H1 (cell line): ENCODE results near the gene KLHL24. TPM values are rescaled to one million over a fixed set of nuclear protein-coding genes. Genes with fewer than 3 reads are reported as not detected.

Source experiments
- CTCF ChIA-PET: fragments of 300-600 bp; sonication (Branson Sonifier 250); formaldehyde crosslinking; loops from one replicate; lab custom pipeline; 2021; ENCODE audit not compliant: partially characterized antibody; lab: Charles Lee
- POLR2A ChIA-PET: fragments of 300-600 bp; sonication (Branson Sonifier 250); formaldehyde crosslinking; loops from one replicate; lab custom pipeline; 2021; ENCODE audit warnings: inconsistent platforms; ENCODE audit not compliant: partially characterized antibody; lab: Charles Lee
- DNase-seq, 2 experiments: peaks; one replicate each; pipeline versions ENCODE4 v3.0.0 to v3.0.0-alpha.2; 2010 to 2022; ENCODE audit warnings: low spot score in 2 of 2, low read depth in 1 of 2, mixed read lengths in 1 of 2
- FAIRE-seq: peaks from 2 replicates; lab custom pipeline; 2011; peaks lifted over from hg19 to GRCh38; lab: Jason Lieb, UNC
- H2AFZ ChIP-seq: 2 replicates; pipeline ENCODE4 v1.8.1; 2012; ENCODE audit warnings: low read length, inconsistent platforms
- H2AK5ac ChIP-seq: 2 replicates; pipeline ENCODE4 v1.6.1; 2013; ENCODE audit warnings: low read depth, low read length
- H2BK120ac ChIP-seq: replicated peaks from 2 replicates; pipeline ENCODE3; 2013; ENCODE audit warnings: low read depth, low read length, inconsistent platforms
- H2BK12ac ChIP-seq: 2 replicates; pipeline ENCODE4 v1.6.1; 2013; ENCODE audit warnings: low read depth, low read length
- H2BK15ac ChIP-seq: 2 replicates; pipeline ENCODE4 v1.6.1; 2013; ENCODE audit warnings: low read length
- H2BK20ac ChIP-seq: 2 replicates; pipeline ENCODE4 v1.6.1; 2013; ENCODE audit warnings: low read length
- H2BK5ac ChIP-seq: 2 replicates; pipeline ENCODE4 v1.6.1; 2013; ENCODE audit warnings: low read depth, low read length
- H3K14ac ChIP-seq: 2 replicates; pipeline ENCODE4 v1.6.1; 2013; ENCODE audit warnings: inconsistent platforms; ENCODE audit not compliant: insufficient read length
- H3K18ac ChIP-seq: 2 replicates; pipeline ENCODE4 v1.6.1; 2013; ENCODE audit warnings: low read length; ENCODE audit errors: extremely low read depth
- H3K23ac ChIP-seq: 2 replicates; pipeline ENCODE4 v1.6.1; 2013; ENCODE audit warnings: inconsistent platforms; ENCODE audit not compliant: insufficient read length
- H3K23me2 ChIP-seq: 2 replicates; pipeline ENCODE4 v1.6.1; 2013; ENCODE audit warnings: low read depth, low read length
- H3K27ac ChIP-seq: 2 replicates; pipeline ENCODE4 v1.6.1; 2011; ENCODE audit warnings: low read depth, low read length, inconsistent platforms
- H3K27me3 ChIP-seq, 4 experiments: replicated peaks in 1 of 4; 1 replicate in 1 of 4; 2 replicates in 3 of 4; pipeline versions ENCODE4 v1.6.1 to v1.8.1; 2011 to 2013; ENCODE audit warnings: low read length in 3 of 4, mild to moderate bottlenecking in 3 of 4, inconsistent platforms in 2 of 4, mixed read lengths in 2 of 4, moderate library complexity in 1 of 4; ENCODE audit not compliant: control insufficient read depth in 3 of 4, insufficient read depth in 3 of 4; ENCODE audit errors: extremely low read depth in 1 of 4
- H3K36me3 ChIP-seq, 4 experiments: 2 replicates each; pipeline versions ENCODE4 v1.6.1 to v1.8.1; 2011 to 2013; ENCODE audit warnings: mild to moderate bottlenecking in 4 of 4, low read length in 3 of 4, moderate library complexity in 2 of 4, control low read depth in 1 of 4, inconsistent platforms in 1 of 4; ENCODE audit not compliant: insufficient read depth in 4 of 4, control insufficient read depth in 2 of 4
- H3K4ac ChIP-seq: replicated peaks from 2 replicates; pipeline ENCODE3; 2013; ENCODE audit warnings: low read length, low read depth, mixed read lengths, inconsistent platforms; ENCODE audit not compliant: insufficient read length
- H3K4me1 ChIP-seq, 4 experiments: replicated peaks in 1 of 4; 1 replicate in 1 of 4; 2 replicates in 3 of 4; pipeline versions ENCODE4 v1.6.1 to v1.8.1; 2011 to 2013; ENCODE audit warnings: low read length in 3 of 4, inconsistent platforms in 2 of 4, mixed read lengths in 1 of 4; ENCODE audit not compliant: insufficient read depth in 4 of 4, control insufficient read depth in 3 of 4
- H3K4me2 ChIP-seq, 2 experiments: 2 replicates each; pipeline versions ENCODE4 v1.6.1 to v1.8.1; 2011 to 2013; ENCODE audit warnings: low read depth in 2 of 2, low read length in 2 of 2, control low read depth in 1 of 2, inconsistent platforms in 1 of 2, mild to moderate bottlenecking in 1 of 2; ENCODE audit not compliant: insufficient read depth in 1 of 2
- H3K4me3 ChIP-seq, 4 experiments: fragments of 200-600, 300-600 bp in 1 of 4; sonication (generic), shearing (Covaris generic), sonication (Bioruptor Twin) in 1 of 4; 2 replicates each; pipeline versions ENCODE4 v1.5.1 to v1.8.1; 2011 to 2016; ENCODE audit warnings: low read length in 4 of 4, low read depth in 3 of 4, control low read depth in 2 of 4, inconsistent platforms in 2 of 4, mild to moderate bottlenecking in 2 of 4, mixed read lengths in 1 of 4, moderate library complexity in 1 of 4; ENCODE audit not compliant: insufficient read depth in 2 of 4; ENCODE audit errors: extremely low read depth in 1 of 4
- H3K56ac ChIP-seq: replicated peaks from 2 replicates; pipeline ENCODE3; 2013; ENCODE audit warnings: low read depth, mild to moderate bottlenecking, mixed read lengths, low read length, inconsistent platforms; ENCODE audit not compliant: insufficient read length
- H3K79me1 ChIP-seq: 2 replicates; pipeline ENCODE4 v1.6.1; 2013; ENCODE audit warnings: low read depth, low read length, control low read depth
- H3K79me2 ChIP-seq, 2 experiments: 2 replicates each; pipeline versions ENCODE4 v1.6.1 to v1.8.1; 2012 to 2013; ENCODE audit warnings: low read length in 2 of 2, mild to moderate bottlenecking in 2 of 2, inconsistent platforms in 1 of 2; ENCODE audit not compliant: insufficient read depth in 2 of 2, control insufficient read depth in 1 of 2
- H3K9ac ChIP-seq, 4 experiments: replicated peaks in 1 of 4; 1 replicate in 1 of 4; 2 replicates in 3 of 4; pipeline versions ENCODE4 v1.6.1 to v1.8.1; 2011 to 2013; ENCODE audit warnings: low read depth in 3 of 4, low read length in 3 of 4, control low read depth in 2 of 4, mild to moderate bottlenecking in 2 of 4, moderate library complexity in 2 of 4, inconsistent platforms in 1 of 4; ENCODE audit errors: extremely low read depth in 1 of 4
- H3K9me3 ChIP-seq, 2 experiments: 2 replicates each; pipeline versions ENCODE4 v1.6.1 to v1.8.1; 2012 to 2013; ENCODE audit warnings: mild to moderate bottlenecking in 2 of 2, moderate library complexity in 2 of 2, control low read depth in 1 of 2, inconsistent platforms in 1 of 2, low read depth in 1 of 2, low read length in 1 of 2, mixed read lengths in 1 of 2; ENCODE audit not compliant: insufficient read depth in 2 of 2
- H4K20me1 ChIP-seq, 2 experiments: replicated peaks in 1 of 2; 2 replicates each; pipeline versions ENCODE3 to v1.8.1; 2011 to 2013; ENCODE audit warnings: inconsistent platforms in 2 of 2, low read length in 2 of 2, mild to moderate bottlenecking in 1 of 2; ENCODE audit not compliant: insufficient read depth in 2 of 2, control insufficient read depth in 1 of 2
- H4K5ac ChIP-seq: 2 replicates; pipeline ENCODE4 v1.6.1; 2013; ENCODE audit warnings: low read length, low read depth, mixed read lengths, inconsistent platforms; ENCODE audit not compliant: insufficient read length
- H4K8ac ChIP-seq: 2 replicates; pipeline ENCODE4 v1.8.0; 2013; ENCODE audit warnings: mild to moderate bottlenecking, moderate library complexity, low read length, inconsistent platforms; ENCODE audit not compliant: insufficient read depth; ENCODE audit errors: extremely low read depth
- H4K91ac ChIP-seq: replicated peaks from 2 replicates; pipeline ENCODE3; 2013; ENCODE audit warnings: low read length, mixed read lengths, inconsistent platforms; ENCODE audit not compliant: insufficient read length
- CTBP2 ChIP-seq: IDR thresholded peaks from 2 replicates; pipeline ENCODE4 v1.7.0; 2011; ENCODE audit warnings: borderline replicate concordance, mild to moderate bottlenecking, moderate library complexity, mixed read lengths, low read length; ENCODE audit not compliant: insufficient read depth, insufficient read length
- EGR1 ChIP-seq: IDR thresholded peaks from 2 replicates; pipeline ENCODE4 v1.6.1; 2011; ENCODE audit warnings: low read depth, low read length, borderline replicate concordance
- EP300 ChIP-seq, 2 experiments: IDR thresholded peaks; 1 replicate in 1 of 2; 2 replicates in 1 of 2; pipeline ENCODE4 v1.6.1; 2011 to 2012; ENCODE audit warnings: low read depth in 2 of 2, low read length in 2 of 2, mild to moderate bottlenecking in 2 of 2, borderline replicate concordance in 1 of 2, inconsistent platforms in 1 of 2, moderate library complexity in 1 of 2
- GTF2F1 ChIP-seq: IDR thresholded peaks from 2 replicates; pipeline ENCODE4 v1.6.1; 2012; ENCODE audit warnings: low read depth, low read length, improper control_type of control experiment, borderline replicate concordance
- HDAC2 ChIP-seq, 2 experiments: fragments of 300-600 bp in 1 of 2; sonication (generic) in 1 of 2; IDR thresholded peaks; 2 replicates each; pipeline ENCODE4 v1.6.1; 2011 to 2012; ENCODE audit warnings: low read depth in 2 of 2, low read length in 2 of 2, mild to moderate bottlenecking in 2 of 2, moderate library complexity in 2 of 2, borderline replicate concordance in 1 of 2, inconsistent platforms in 1 of 2
- HDAC6 ChIP-seq: IDR thresholded peaks from one replicate; pipeline ENCODE4 v1.7.1; 2012; ENCODE audit warnings: low read depth, mild to moderate bottlenecking, inconsistent platforms, low read length, moderate library complexity
- JUND ChIP-seq: IDR thresholded peaks from 2 replicates; pipeline ENCODE4 v1.6.1; 2011; ENCODE audit warnings: mild to moderate bottlenecking, improper control_type of control experiment, low read length
- NRF1 ChIP-seq: IDR thresholded peaks from 2 replicates; pipeline ENCODE4 v1.6.1; 2011; ENCODE audit warnings: mild to moderate bottlenecking, low read depth, low read length, improper control_type of control experiment
- RBBP5 ChIP-seq: IDR thresholded peaks from 2 replicates; pipeline ENCODE4 v1.7.1; 2012; ENCODE audit warnings: low read depth, mild to moderate bottlenecking, inconsistent platforms, low read length, moderate library complexity, borderline replicate concordance
- SIN3A ChIP-seq, 2 experiments: IDR thresholded peaks in 1 of 2; conservative IDR thresholded peaks in 1 of 2; 2 replicates each; pipeline ENCODE4 v1.6.1; 2011 to 2012; ENCODE audit warnings: low read length in 2 of 2, improper control_type of control experiment in 1 of 2, low read depth in 1 of 2, mild to moderate bottlenecking in 1 of 2
- SP1 ChIP-seq: IDR thresholded peaks from 2 replicates; pipeline ENCODE4 v1.6.1; 2011; ENCODE audit warnings: low read depth, low read length
- ZNF274 ChIP-seq: IDR thresholded peaks from 2 replicates; pipeline ENCODE4 v1.7.0; 2012; ENCODE audit warnings: low read length, borderline replicate concordance; ENCODE audit errors: extremely low read depth
- WGBS, 2 experiments: shearing (Covaris generic) in 1 of 2; methylation state at CpG; one replicate each; pipeline versions ENCODE4 v1.1.6 to v1.1.7; 2013 to 2015; ENCODE audit warnings: low lambda C conversion rate in 2 of 2, mixed read lengths in 2 of 2, inconsistent platforms in 1 of 2, low coverage in 1 of 2, missing lambda C conversion rate in 1 of 2; ENCODE audit not compliant: insufficient replicate concordance in 2 of 2, insufficient coverage in 1 of 2, insufficient read length in 1 of 2; ENCODE audit errors: extremely low coverage in 1 of 2, missing lambda C conversion rate in 1 of 2; 5-methylcytosine and 5-hydroxymethylcytosine counted together
- polyA plus RNA-seq, 7 experiments: library from polyadenylated mRNA; depleted of rRNA in 3 of 7; stranded (reverse) in 5 of 7; unstranded in 2 of 7; fragments of >200 nt in 5 of 7; fragments of 200-250 nt in 2 of 7; gene quantifications; 1 replicate in 5 of 7; 2 replicates in 1 of 7; 4 replicates in 1 of 7; pipeline versions ENCODE4 v1.2.1 to v1.2.3, GENCODE V29; 2011 to 2013; ENCODE audit warnings: missing spikeins in 2 of 7, mixed read lengths in 2 of 7
- total RNA-seq: library from RNA; stranded (reverse); fragmentation: NEBNext Ultra II Directional; extraction: Animal tissue kit (Norgen Biotek cat#: 25700); gene quantifications from 2 replicates; pipeline ENCODE4 v1.2.1, GENCODE V29; 2021
- TF ChIP-seq, protein P1 (sequence below): IDR thresholded peaks from 2 replicates; pipeline ENCODE4 v1.6.1; 2012; ENCODE audit warnings: inconsistent platforms

KLHL24 gene
- total and polyA plus RNA-seq, 2 of the 8 experiments (the other 6 are each of a cell fraction or from before 2014, with no cell fraction given): 12.5 to 36.2 TPM

DNA sequence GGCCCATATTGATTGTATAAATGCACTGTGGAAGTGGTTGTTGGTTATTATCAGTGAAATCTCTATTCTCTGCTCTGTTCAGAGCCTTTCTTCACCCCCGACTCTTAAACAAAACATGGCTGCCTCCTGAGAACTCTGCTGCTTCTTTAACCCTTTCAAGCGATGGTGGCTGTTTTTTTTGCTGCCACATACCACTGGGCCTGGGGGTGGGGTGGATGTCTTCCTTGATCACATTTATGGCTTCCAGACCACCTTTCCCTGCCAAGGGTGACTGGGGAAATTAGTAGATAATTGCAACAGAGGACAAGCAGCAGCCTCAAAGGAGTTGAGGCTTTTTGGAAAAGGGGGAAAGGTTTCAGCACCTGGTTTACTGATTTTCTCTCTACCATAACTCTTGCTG, 94.9 kb downstream of the KLHL24 start:
- H3K79me1 ChIP-seq: no peaks in the 10 kb centered on the region
- peaks cover 16 to 74% (median 47%) of the 10 kb centered on the region in 4 experiments for H3K36me3 ChIP-seq
- H2BK15ac ChIP-seq: no peak overlapping the region
- WGBS, 2 experiments: 92% methylated on average over 2 of the region's 2 CpGs; no CpG with 5 or more reads in 1 of the 2 experiments
- H4K20me1 ChIP-seq: peaks cover 0 to 4% of the 10 kb centered on the region in 2 experiments
- no peak overlapping the region for H3K4me2 ChIP-seq
- H3K14ac ChIP-seq: no peak overlapping the region
- no peak overlapping the region for H2AFZ ChIP-seq
- no peak overlapping the region for H4K8ac ChIP-seq
- FAIRE-seq: no peak
- H3K4me1 ChIP-seq: no peaks in the 10 kb centered on the region
- ChIA-PET CTCF (interaction anchor here (0.6 kb wide), 1 partner anchor 598 kb away, joined by 3 read pairs; no protein-coding TSS in a partner anchor), POLR2A (no interaction called here)
- H4K91ac ChIP-seq: no peak overlapping the region
- no peak overlapping the region for H2BK20ac ChIP-seq
- no peak overlapping the region for H2AK5ac ChIP-seq
- peaks cover 0 to 5% of the 10 kb centered on the region in 2 experiments; a peak in 1 of 4 replicates for H3K79me2 ChIP-seq
- H2BK120ac ChIP-seq: no peak overlapping the region
- no peak overlapping the region for H2BK12ac ChIP-seq
- no peak overlapping the region for H3K23ac ChIP-seq
- no peak overlapping the region for H3K56ac ChIP-seq
- no peak overlapping the region for H4K5ac ChIP-seq
- H3K9me3 ChIP-seq: no peaks in the 10 kb centered on the region
- H3K27me3 ChIP-seq: no peaks in the 10 kb centered on the region
- H3K4ac ChIP-seq: no peak overlapping the region
- H3K4me3 ChIP-seq: no peak overlapping the region
- no peak overlapping the region for H3K18ac ChIP-seq
- H3K27ac ChIP-seq: no peak overlapping the region
- no peak overlapping the region for H2BK5ac ChIP-seq
- no peak for DNase-seq
- no peak overlapping the region for H3K9ac ChIP-seq
- H3K23me2 ChIP-seq: no peaks in the 10 kb centered on the region
- TF ChIP-seq ZNF274 (no peak), JUND (no peak), RBBP5 (no peak), GTF2F1 (no peak), SP1 (no peak), CTBP2 (no peak), EP300 (IDR thresholded peaks at IDR 0.05; ENCODE audit: borderline replicate concordance in 1 of 2, low read depth in 2 of 2, low read length in 2 of 2) (no peak), HDAC2 (IDR thresholded peaks at IDR 0.05; ENCODE audit: borderline replicate concordance in 1 of 2, low read depth in 2 of 2, low read length in 2 of 2) (no peak), HDAC6 (no peak), SIN3A (conservative IDR thresholded peaks at IDR 0.05 in 1 of 2, IDR thresholded peaks at IDR 0.05 in 1 of 2; ENCODE audit: low read depth in 1 of 2, low read length in 2 of 2) (no peak), NRF1 (no peak), EGR1 (no peak)
- TF ChIP-seq, protein P1, sequence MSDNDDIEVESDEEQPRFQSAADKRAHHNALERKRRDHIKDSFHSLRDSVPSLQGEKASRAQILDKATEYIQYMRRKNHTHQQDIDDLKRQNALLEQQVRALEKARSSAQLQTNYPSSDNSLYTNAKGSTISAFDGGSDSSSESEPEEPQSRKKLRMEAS: no peak
